ENCODE data around the gene LETM1. TPM values are rescaled to one million over a fixed set of nuclear protein-coding genes. Genes with fewer than 3 reads are reported as not detected.

Gene LETM1
- total and polyA plus RNA-seq, 2 of the 13 experiments (the other 11 are each of a cell fraction or from before 2014, with no cell fraction given) = 9.7 to 41.6 TPM

- TF ChIP-seq FOXP1 (IDR thresholded peaks at IDR 0.05) = no peak
- TF ChIP-seq FOXP1 (CRISPR knock-in tag; IDR thresholded peaks at IDR 0.05) = no peak
- TF ChIP-seq KLF9 (CRISPR knock-in tag; IDR thresholded peaks at IDR 0.05; ENCODE audit: low read depth) = no peak
- no peak for TF ChIP-seq ZNF616 (CRISPR knock-in tag; IDR thresholded peaks at IDR 0.05; ENCODE audit: low read depth)
- TF ChIP-seq, protein P1, sequence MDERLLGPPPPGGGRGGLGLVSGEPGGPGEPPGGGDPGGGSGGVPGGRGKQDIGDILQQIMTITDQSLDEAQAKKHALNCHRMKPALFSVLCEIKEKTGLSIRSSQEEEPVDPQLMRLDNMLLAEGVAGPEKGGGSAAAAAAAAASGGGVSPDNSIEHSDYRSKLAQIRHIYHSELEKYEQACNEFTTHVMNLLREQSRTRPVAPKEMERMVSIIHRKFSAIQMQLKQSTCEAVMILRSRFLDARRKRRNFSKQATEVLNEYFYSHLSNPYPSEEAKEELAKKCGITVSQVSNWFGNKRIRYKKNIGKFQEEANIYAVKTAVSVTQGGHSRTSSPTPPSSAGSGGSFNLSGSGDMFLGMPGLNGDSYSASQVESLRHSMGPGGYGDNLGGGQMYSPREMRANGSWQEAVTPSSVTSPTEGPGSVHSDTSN (CRISPR knock-in tag; IDR thresholded peaks at IDR 0.05) = no peak
- no peak for TF ChIP-seq RFXAP (CRISPR knock-in tag; IDR thresholded peaks at IDR 0.05; ENCODE audit: borderline replicate concordance)
- no peak for TF ChIP-seq NCOA1 (CRISPR knock-in tag; IDR thresholded peaks at IDR 0.05)
- TF ChIP-seq, protein P2, sequence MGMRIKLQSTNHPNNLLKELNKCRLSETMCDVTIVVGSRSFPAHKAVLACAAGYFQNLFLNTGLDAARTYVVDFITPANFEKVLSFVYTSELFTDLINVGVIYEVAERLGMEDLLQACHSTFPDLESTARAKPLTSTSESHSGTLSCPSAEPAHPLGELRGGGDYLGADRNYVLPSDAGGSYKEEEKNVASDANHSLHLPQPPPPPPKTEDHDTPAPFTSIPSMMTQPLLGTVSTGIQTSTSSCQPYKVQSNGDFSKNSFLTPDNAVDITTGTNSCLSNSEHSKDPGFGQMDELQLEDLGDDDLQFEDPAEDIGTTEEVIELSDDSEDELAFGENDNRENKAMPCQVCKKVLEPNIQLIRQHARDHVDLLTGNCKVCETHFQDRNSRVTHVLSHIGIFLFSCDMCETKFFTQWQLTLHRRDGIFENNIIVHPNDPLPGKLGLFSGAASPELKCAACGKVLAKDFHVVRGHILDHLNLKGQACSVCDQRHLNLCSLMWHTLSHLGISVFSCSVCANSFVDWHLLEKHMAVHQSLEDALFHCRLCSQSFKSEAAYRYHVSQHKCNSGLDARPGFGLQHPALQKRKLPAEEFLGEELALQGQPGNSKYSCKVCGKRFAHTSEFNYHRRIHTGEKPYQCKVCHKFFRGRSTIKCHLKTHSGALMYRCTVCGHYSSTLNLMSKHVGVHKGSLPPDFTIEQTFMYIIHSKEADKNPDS (CRISPR knock-in tag; IDR thresholded peaks at IDR 0.05) = no peak
- no peak for TF ChIP-seq ZNF776 (CRISPR knock-in tag; IDR thresholded peaks at IDR 0.05)
- no peak for TF ChIP-seq WIZ (CRISPR knock-in tag; IDR thresholded peaks at IDR 0.05)
- no peak for TF ChIP-seq CCAR2 (optimal IDR thresholded peaks at IDR 0.05; ENCODE audit: low read depth, low read length)
- no peak for TF ChIP-seq TMF1 (CRISPR knock-in tag; IDR thresholded peaks at IDR 0.05; ENCODE audit: low read depth)
- no peak for TF ChIP-seq ZNF720 (CRISPR knock-in tag; IDR thresholded peaks at IDR 0.05)
- TF ChIP-seq ZNF33B (CRISPR knock-in tag; IDR thresholded peaks at IDR 0.05) = no peak
- no peak for TF ChIP-seq ZSCAN30 (CRISPR knock-in tag; IDR thresholded peaks at IDR 0.05)
- no peak for TF ChIP-seq PBX3 (CRISPR knock-in tag; IDR thresholded peaks at IDR 0.05; ENCODE audit: borderline replicate concordance)
- TF ChIP-seq MYPOP (CRISPR knock-in tag; IDR thresholded peaks at IDR 0.05) = no peak
- no peak for TF ChIP-seq EZH2 (conservative IDR thresholded peaks at IDR 0.05; ENCODE audit: low read depth, low read length)
- peak; percentile 54; the same call in 1 of the 2 replicates for TF ChIP-seq ZBTB7A (CRISPR knock-in tag; IDR thresholded peaks at IDR 0.05)
- TF ChIP-seq ZNF552 (CRISPR knock-in tag; IDR thresholded peaks at IDR 0.05; ENCODE audit: borderline replicate concordance) = no peak
- no peak for TF ChIP-seq MYC (CRISPR knock-in tag; IDR thresholded peaks at IDR 0.05; ENCODE audit: borderline replicate concordance)
- TF ChIP-seq, protein P3, sequence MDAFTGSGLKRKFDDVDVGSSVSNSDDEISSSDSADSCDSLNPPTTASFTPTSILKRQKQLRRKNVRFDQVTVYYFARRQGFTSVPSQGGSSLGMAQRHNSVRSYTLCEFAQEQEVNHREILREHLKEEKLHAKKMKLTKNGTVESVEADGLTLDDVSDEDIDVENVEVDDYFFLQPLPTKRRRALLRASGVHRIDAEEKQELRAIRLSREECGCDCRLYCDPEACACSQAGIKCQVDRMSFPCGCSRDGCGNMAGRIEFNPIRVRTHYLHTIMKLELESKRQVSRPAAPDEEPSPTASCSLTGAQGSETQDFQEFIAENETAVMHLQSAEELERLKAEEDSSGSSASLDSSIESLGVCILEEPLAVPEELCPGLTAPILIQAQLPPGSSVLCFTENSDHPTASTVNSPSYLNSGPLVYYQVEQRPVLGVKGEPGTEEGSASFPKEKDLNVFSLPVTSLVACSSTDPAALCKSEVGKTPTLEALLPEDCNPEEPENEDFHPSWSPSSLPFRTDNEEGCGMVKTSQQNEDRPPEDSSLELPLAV (CRISPR knock-in tag; conservative IDR thresholded peaks at IDR 0.05; ENCODE audit: low read depth) = no peak
- peak; percentile 52; the same call in 1 of the 2 replicates for TF ChIP-seq ZFX (CRISPR knock-in tag; IDR thresholded peaks at IDR 0.05; ENCODE audit: low read depth)
- no peak for TF ChIP-seq SALL2 (CRISPR knock-in tag; IDR thresholded peaks at IDR 0.05)
- TF ChIP-seq NCOA2 (CRISPR knock-in tag; IDR thresholded peaks at IDR 0.05) = no peak
These were observed 84.2 kb downstream of the LETM1 start (continued) for GRCh38 chr4:1771555-1772305.
